ENCODE data around the gene PRSS38. TPM values are rescaled to one million over a fixed set of nuclear protein-coding genes. Genes with fewer than 3 reads are reported as not detected.

Gene PRSS38
- total RNA-seq, 1 donor from 2014 or later = not detected

GRCh38 chr1:227768640-227769039 is 46.8 kb upstream of the PRSS38 start:
- H3K9me3 ChIP-seq = no peaks in the 10 kb centered on the region
- H3K4me1 ChIP-seq = no peaks in the 10 kb centered on the region
- H3K27ac ChIP-seq = no peak overlapping the region
- H3K4me3 ChIP-seq = no peak overlapping the region
- no peak for DNase-seq (ENCODE audit: low spot score in 2 of 2)
- TF ChIP-seq, protein P1, sequence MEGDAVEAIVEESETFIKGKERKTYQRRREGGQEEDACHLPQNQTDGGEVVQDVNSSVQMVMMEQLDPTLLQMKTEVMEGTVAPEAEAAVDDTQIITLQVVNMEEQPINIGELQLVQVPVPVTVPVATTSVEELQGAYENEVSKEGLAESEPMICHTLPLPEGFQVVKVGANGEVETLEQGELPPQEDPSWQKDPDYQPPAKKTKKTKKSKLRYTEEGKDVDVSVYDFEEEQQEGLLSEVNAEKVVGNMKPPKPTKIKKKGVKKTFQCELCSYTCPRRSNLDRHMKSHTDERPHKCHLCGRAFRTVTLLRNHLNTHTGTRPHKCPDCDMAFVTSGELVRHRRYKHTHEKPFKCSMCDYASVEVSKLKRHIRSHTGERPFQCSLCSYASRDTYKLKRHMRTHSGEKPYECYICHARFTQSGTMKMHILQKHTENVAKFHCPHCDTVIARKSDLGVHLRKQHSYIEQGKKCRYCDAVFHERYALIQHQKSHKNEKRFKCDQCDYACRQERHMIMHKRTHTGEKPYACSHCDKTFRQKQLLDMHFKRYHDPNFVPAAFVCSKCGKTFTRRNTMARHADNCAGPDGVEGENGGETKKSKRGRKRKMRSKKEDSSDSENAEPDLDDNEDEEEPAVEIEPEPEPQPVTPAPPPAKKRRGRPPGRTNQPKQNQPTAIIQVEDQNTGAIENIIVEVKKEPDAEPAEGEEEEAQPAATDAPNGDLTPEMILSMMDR (IDR thresholded peaks at IDR 0.05) = no peak
- intact Hi-C loops (cut with DNase I) = no loop called here
- peaks cover 28 to 51% of the 10 kb centered on the region in 2 donors for H3K36me3 ChIP-seq
- H3K27me3 ChIP-seq = no peaks in the 10 kb centered on the region

DNA sequence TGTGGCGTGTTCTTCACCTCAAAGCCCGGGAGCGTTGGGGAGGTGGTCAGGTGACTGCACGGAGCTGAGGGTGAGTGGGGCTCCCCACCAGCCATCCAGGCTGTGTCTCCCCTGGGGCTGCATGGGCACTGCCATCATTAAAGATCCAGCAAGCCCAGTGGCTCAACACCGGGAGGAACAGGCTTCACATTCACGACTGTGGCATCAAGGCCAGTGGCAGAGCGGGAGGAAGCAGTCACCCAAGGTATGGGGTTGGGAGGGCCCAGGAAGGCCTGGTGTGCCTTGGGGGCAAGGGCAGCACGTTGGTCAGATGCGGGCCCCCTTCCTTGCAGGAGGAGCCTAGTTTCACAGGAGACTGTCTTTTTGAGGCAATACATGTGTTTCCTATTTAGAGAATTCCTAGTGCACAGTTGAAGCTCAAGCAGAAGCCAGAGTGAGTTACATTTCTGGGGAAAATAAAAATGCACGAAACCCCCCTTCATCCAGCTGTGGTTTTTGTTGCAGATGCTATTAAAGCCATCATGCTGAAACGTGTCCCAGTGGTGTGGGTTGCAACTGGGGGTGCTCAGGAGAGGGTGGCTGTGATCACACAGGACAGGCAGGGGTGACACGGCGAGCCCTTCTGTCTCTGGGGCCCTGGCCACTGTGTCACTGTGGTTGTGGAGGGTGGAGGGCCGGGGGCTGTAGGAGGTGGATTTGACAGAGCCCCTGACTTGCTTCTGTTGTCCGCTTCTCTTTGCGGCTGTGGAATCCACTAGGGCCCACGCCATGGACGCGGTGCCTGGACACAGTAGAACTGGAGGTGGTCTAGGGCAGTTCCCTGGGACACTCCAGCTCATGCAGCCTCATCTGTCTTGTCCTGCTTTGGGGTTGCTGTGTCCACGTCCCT is 46.2 kb upstream of the PRSS38 start:
- DNase-seq (ENCODE audit: low spot score in 2 of 2) = no peak
- TF ChIP-seq, protein P1 (IDR thresholded peaks at IDR 0.05) = no peak
- no peak overlapping the region for H3K27ac ChIP-seq
- peaks cover 28 to 49% of the 10 kb centered on the region in 2 donors for H3K36me3 ChIP-seq
- H3K9me3 ChIP-seq = no peaks in the 10 kb centered on the region
- intact Hi-C loops (cut with DNase I) = no loop called here
- H3K27me3 ChIP-seq = no peaks in the 10 kb centered on the region
- H3K4me1 ChIP-seq = peaks cover 0 to 2% of the 10 kb centered on the region in 2 donors
- no peak overlapping the region for H3K4me3 ChIP-seq

DNA sequence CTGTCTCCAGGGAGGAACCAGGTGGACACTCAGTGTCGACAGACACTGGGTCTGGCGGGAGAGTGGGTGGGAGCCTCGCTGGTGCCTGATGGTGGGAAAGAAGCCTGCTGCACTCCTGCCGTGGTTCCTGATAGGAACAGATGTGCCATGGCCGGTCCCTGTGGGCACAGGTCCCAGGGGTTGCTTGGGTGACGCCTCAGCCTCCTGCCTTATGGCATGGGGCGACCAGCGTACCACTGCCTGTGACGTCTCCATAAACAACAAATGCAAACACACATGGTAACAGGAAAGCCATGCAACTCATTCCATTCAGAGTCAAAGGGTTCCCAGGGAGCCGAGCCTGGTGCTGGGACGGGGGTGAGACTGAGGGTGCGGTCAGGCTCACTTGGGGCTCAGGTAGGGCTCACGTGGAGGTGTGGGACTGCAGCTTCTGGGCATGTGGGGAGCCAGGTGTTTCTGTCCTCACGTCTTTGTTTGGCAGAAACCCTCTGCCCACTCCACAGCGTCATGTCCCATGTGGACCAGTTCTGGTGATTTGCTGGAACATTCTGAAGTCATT is 45.5 kb upstream of the PRSS38 start:
- no peaks in the 10 kb centered on the region for H3K9me3 ChIP-seq
- no peak overlapping the region for H3K4me3 ChIP-seq
- H3K4me1 ChIP-seq = peaks cover 3 to 9% of the 10 kb centered on the region in 2 donors
- no peak for DNase-seq (ENCODE audit: low spot score in 2 of 2)
- peaks cover 28 to 47% of the 10 kb centered on the region in 2 donors for H3K36me3 ChIP-seq
- intact Hi-C loops (cut with DNase I) = no loop called here
- no peaks in the 10 kb centered on the region for H3K27me3 ChIP-seq
- no peak overlapping the region for H3K27ac ChIP-seq
- TF ChIP-seq, protein P1 (IDR thresholded peaks at IDR 0.05) = no peak

DNA sequence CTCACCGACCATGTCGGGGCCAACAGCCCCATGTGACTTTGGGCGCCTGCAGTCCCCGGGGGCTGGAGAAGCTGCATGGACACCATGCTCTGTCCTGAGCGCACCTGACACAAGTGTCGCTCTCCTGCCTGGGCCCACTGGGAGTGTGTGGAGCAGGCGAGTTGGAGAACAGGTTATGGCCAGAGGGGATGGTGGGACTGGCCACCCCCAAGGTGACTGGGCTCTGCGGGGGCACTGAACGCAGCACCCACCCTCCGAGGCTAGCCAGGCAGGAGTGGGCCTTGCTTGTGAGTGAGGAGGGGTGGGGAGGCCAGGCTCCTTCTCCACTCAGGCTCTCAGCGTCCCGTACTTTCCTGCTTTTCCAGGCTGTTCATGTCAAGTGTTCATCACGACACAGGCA is 44.7 kb upstream of the PRSS38 start:
- intact Hi-C loops (cut with DNase I) = no loop called here
- Histone ChIP-seq H3K36me3 (peaks cover 28 to 46% of the 10 kb centered on the region in 2 donors), H3K4me1 (peaks cover 3 to 10% of the 10 kb centered on the region in 2 donors), H3K9me3 (no peaks in the 10 kb centered on the region), H3K4me3 (no peak overlapping the region), H3K27me3 (no peaks in the 10 kb centered on the region), H3K27ac (no peak overlapping the region)
- TF ChIP-seq, protein P1 (IDR thresholded peaks at IDR 0.05) = no peak
- DNase-seq (ENCODE audit: low spot score in 2 of 2) = no peak

GRCh38 chr1:227771326-227771725 is 44.1 kb upstream of the PRSS38 start:
- Histone ChIP-seq H3K36me3 (peaks cover 28 to 51% of the 10 kb centered on the region in 2 donors), H3K4me1 (peaks cover 3 to 10% of the 10 kb centered on the region in 2 donors), H3K9me3 (no peaks in the 10 kb centered on the region), H3K27ac (no peak overlapping the region), H3K27me3 (no peaks in the 10 kb centered on the region), H3K4me3 (no peak overlapping the region)
- no peak for DNase-seq (ENCODE audit: low spot score in 2 of 2)
- intact Hi-C loops (cut with DNase I) = no loop called here
- TF ChIP-seq, protein P1 (IDR thresholded peaks at IDR 0.05) = no peak
